ENCODE measurements around the gene LCN12. TPM values are rescaled to one million over a fixed set of nuclear protein-coding genes. Genes with fewer than 3 reads are reported as not detected.

LCN12 gene
- total RNA-seq, 1 experiment from 2014 or later: 2.1 TPM

- Histone ChIP-seq H2BK20ac (ENCODE audit: low read depth, low read length, poor library complexity, severe bottlenecking) (no peak overlapping the region), H2BK12ac (ENCODE audit: insufficient read length, low read depth, low read length) (no peak overlapping the region), H2BK15ac (ENCODE audit: low read depth, low read length) (no peak overlapping the region), H3K79me1 (ENCODE audit: insufficient read depth, low read depth, low read length, poor library complexity, severe bottlenecking) (no peaks in the 10 kb centered on the region), H3K14ac (ENCODE audit: insufficient read depth, low read length) (no peak overlapping the region), H4K91ac (ENCODE audit: insufficient read length, low read depth, low read length) (no peak overlapping the region), H2AFZ (ENCODE audit: low read length) (no peak overlapping the region), H4K8ac (replicated peaks; ENCODE audit: insufficient read length, low read depth, low read length) (no peak overlapping the region), H3K79me2 (ENCODE audit: insufficient read depth, low read length) (no peaks in the 10 kb centered on the region), H3K9ac (ENCODE audit: extremely low read depth, insufficient read length, low read length) (no peak overlapping the region), H3K4ac (ENCODE audit: low read depth, low read length) (no peak overlapping the region), H3K4me2 (ENCODE audit: insufficient read depth, insufficient read length, low read length) (no peak overlapping the region), H3K27ac (ENCODE audit: insufficient read length, low read depth, low read length) (no peak overlapping the region), H2BK120ac (ENCODE audit: low read depth, low read length, poor library complexity, severe bottlenecking) (no peak overlapping the region), H2AK5ac (ENCODE audit: insufficient read length, low read length) (no peak overlapping the region), H3K23ac (ENCODE audit: insufficient read length, low read depth, low read length) (no peak overlapping the region), H3T11ph (ENCODE audit: low read length) (no peak overlapping the region), H3K56ac (ENCODE audit: insufficient read length, low read depth, low read length) (no peak overlapping the region), H3K23me2 (ENCODE audit: insufficient read length, low read depth, low read length, poor library complexity, severe bottlenecking) (no peaks in the 10 kb centered on the region), H3K27me3 (ENCODE audit: insufficient read depth, low read length) (no peaks in the 10 kb centered on the region), H3K4me1 (ENCODE audit: insufficient read depth, low read length) (no peaks in the 10 kb centered on the region), H2BK5ac (ENCODE audit: insufficient read length, low read length) (no peak overlapping the region), H4K20me1 (ENCODE audit: control insufficient read depth, insufficient read depth, insufficient read length) (peaks cover 2% of the 10 kb centered on the region), H4K5ac (ENCODE audit: insufficient read length, low read depth, low read length) (no peak overlapping the region), H3K18ac (ENCODE audit: insufficient read length, low read depth, low read length) (no peak overlapping the region), H3K9me3 (ENCODE audit: control insufficient read depth, low read depth, low read length) (no peaks in the 10 kb centered on the region)
- WGBS (ENCODE audit: extremely low coverage, insufficient read length, low lambda C conversion rate): no CpG with 5 or more reads among the region's 1 CpG
- Mint-ChIP-seq H3K4me1 (0 out of 4 replicates have a peak, but pooled peaks cover 0 to 2% of the 10 kb centered on the region in 2 experiments), H3K4me3 (no peak overlapping the region; a peak in 1 of 5 replicates), H3K27me3 (ENCODE audit: low read depth) (peaks cover 8% of the 10 kb centered on the region), H3K27ac (no peak overlapping the region), H3K36me3 (ENCODE audit: insufficient read depth in 1 of 3, low read depth in 3 of 3) (no peaks in the 10 kb centered on the region; a peak in 1 of 7 replicates), H3K9me3 (peaks cover 6% of the 10 kb centered on the region in 2 experiments; a peak in 4 of 5 replicates)
- TF ChIP-seq CTCF (conservative IDR thresholded peaks at IDR 0.05): no peak
- no peak for DNase-seq
Observed at GRCh38 chr9:136957461-136957860, 5.4 kb downstream of the LCN12 start.
